Retinal pigment epithelial cell (primary cell): Measurements from ENCODE around the gene DCHS2.

Experiments used
- DNase-seq: peaks from one replicate; pipeline ENCODE4 v3.0.0-alpha.2; 2010; ENCODE audit warnings: low read depth
- H3K4me3 ChIP-seq: 2 replicates; pipeline ENCODE4 v1.5.1; 2011; ENCODE audit warnings: mild to moderate bottlenecking, low read length, control low read depth, moderate library complexity
- CTCF ChIP-seq: conservative IDR thresholded peaks from 2 replicates; pipeline ENCODE4 v1.5.1; 2011; ENCODE audit warnings: low read depth, low read length, control low read depth, inconsistent platforms

Gene DCHS2

GRCh38 chr4:154521607-154522006 is 30.0 kb upstream of the DCHS2 start:
- DNase-seq, result no peak
- H3K4me3 ChIP-seq, result no peak overlapping the region
- no peak for TF ChIP-seq CTCF

- H3K4me3 ChIP-seq, result no peak overlapping the region
- DNase-seq, result no peak
- no peak for TF ChIP-seq CTCF
Measured at GRCh38 chr4:154519214-154519613, 27.6 kb upstream of the DCHS2 start.

- TF ChIP-seq CTCF, result no peak
- DNase-seq, result no peak
- no peak overlapping the region for H3K4me3 ChIP-seq
Measured at GRCh38 chr4:154517591-154517990, 26.0 kb upstream of the DCHS2 start.

GRCh38 chr4:154516318-154517029 is 24.9 kb upstream of the DCHS2 start:
- no peak for DNase-seq
- no peak for TF ChIP-seq CTCF
- H3K4me3 ChIP-seq, result no peak overlapping the region

GRCh38 chr4:154511981-154512380 is 20.4 kb upstream of the DCHS2 start:
- H3K4me3 ChIP-seq, result no peak overlapping the region
- no peak for TF ChIP-seq CTCF
- no peak for DNase-seq

- no peak for TF ChIP-seq CTCF
- no peak for DNase-seq
- no peak overlapping the region for H3K4me3 ChIP-seq
Measured at GRCh38 chr4:154511548-154511947, 19.9 kb upstream of the DCHS2 start.

- no peak for TF ChIP-seq CTCF
- no peak overlapping the region for H3K4me3 ChIP-seq
- no peak for DNase-seq
Measured at GRCh38 chr4:154507156-154507555, 15.6 kb upstream of the DCHS2 start.
